Gastrocnemius medialis (tissue), 4 donors: ENCODE data around the gene MAST4.

Source experiments
- CTCF ChIP-seq, 5 experiments: fragments of 450-650 bp in 3 of 5; fragments of 200-600 bp in 2 of 5; sonication (generic) in 2 of 5; IDR thresholded peaks in 4 of 5; conservative IDR thresholded peaks in 1 of 5; 1 replicate in 4 of 5; 2 replicates in 1 of 5; pipeline ENCODE4 v1.5.1; 2016 to 2019; ENCODE audit warnings: antibody characterized with exemption in 5 of 5, mild to moderate bottlenecking in 3 of 5, moderate library complexity in 3 of 5
- POLR2A ChIP-seq, 2 donors: fragments of 450-650 bp; IDR thresholded peaks; one replicate each; pipeline ENCODE4 v1.6.1; 2017; ENCODE audit warnings: antibody characterized with exemption in 2 of 2, mild to moderate bottlenecking in 2 of 2, moderate library complexity in 2 of 2

- TF ChIP-seq CTCF (IDR thresholded peaks at IDR 0.05 in 4 of 5, conservative IDR thresholded peaks at IDR 0.05 in 1 of 5) (no peak), POLR2A (IDR thresholded peaks at IDR 0.05) (no peak)
Observed at GRCh38 chr5:67061511-67061910, 465.3 kb downstream of the MAST4 start.
